HG03060 (cell line): ENCODE results near the gene TEKT5.
A peak's percentile ranks its signal among the peaks of the same experiment; 100 is the strongest.
"Not testable (repeated sequence)": the region's sequence is repeated elsewhere in the genome, so short reads cannot be mapped to it uniquely, and the experiment has no call there.

Experiments used
- ATAC-seq: cut with Tn5 transposase; IDR thresholded peaks from one replicate; pipeline ENCODE4 v1.9.1; 2021; ENCODE audit warnings: low read depth, moderate number of reproducible peaks; ENCODE audit not compliant: unreplicated experiment

Gene TEKT5

GRCh38 chr16:10694830-10695229, at the start of gene TEKT5:
TEKT5 (minus strand) TSS chr16:10694930; CDS start chr16:10694873, 57 bp downstream.
- no peak for ATAC-seq

- peak; percentile 66 for ATAC-seq
These were observed 49.1 kb upstream of the TEKT5 start, which contains the start of gene NUBP1 for GRCh38 chr16:10743610-10744369. NUBP1 (plus strand) TSS chr16:10743842; CDS start chr16:10743864, 22 bp downstream.

- no peak for ATAC-seq
These were observed 48.5 kb upstream of the TEKT5 start for GRCh38 chr16:10743227-10743609.

- ATAC-seq: no peak
These were observed 47.1 kb upstream of the TEKT5 start for GRCh38 chr16:10741844-10742243.

- ATAC-seq: not testable (repeated sequence)
These were observed 46.5 kb upstream of the TEKT5 start for GRCh38 chr16:10741249-10741648.

- ATAC-seq: no peak
These were observed 46.1 kb upstream of the TEKT5 start for GRCh38 chr16:10740845-10741208.

GRCh38 chr16:10740000-10740844, 45.5 kb upstream of the TEKT5 start:
- ATAC-seq: no peak

GRCh38 chr16:10738231-10739077, 43.7 kb upstream of the TEKT5 start:
- ATAC-seq: peak; percentile 48

- ATAC-seq: peak; percentile 29
These were observed 42.4 kb upstream of the TEKT5 start for GRCh38 chr16:10737068-10737625.

GRCh38 chr16:10731790-10732189, 37.1 kb upstream of the TEKT5 start:
- ATAC-seq: no peak

GRCh38 chr16:10729104-10730048, 34.6 kb upstream of the TEKT5 start:
- no peak for ATAC-seq

- ATAC-seq: no peak
These were observed 33.5 kb upstream of the TEKT5 start for GRCh38 chr16:10728003-10728887.

- ATAC-seq: no peak
These were observed 14.2 kb upstream of the TEKT5 start for GRCh38 chr16:10708969-10709368.

- no peak for ATAC-seq
These were observed 5.0 kb upstream of the TEKT5 start for GRCh38 chr16:10699756-10700155.

- no peak for ATAC-seq
These were observed 424 bp downstream of the TEKT5 start for GRCh38 chr16:10694306-10694705.

GRCh38 chr16:10693889-10694288, 841 bp downstream of the TEKT5 start:
- ATAC-seq: no peak

GRCh38 chr16:10692470-10692869, 2.3 kb downstream of the TEKT5 start:
- ATAC-seq: no peak

GRCh38 chr16:10688726-10689125, 6.0 kb downstream of the TEKT5 start:
- ATAC-seq: no peak
